GM18498 (cell line): ENCODE data around the gene ELL.
"Not testable (repeated sequence)": the region's sequence is repeated elsewhere in the genome, so short reads cannot be mapped to it uniquely, and the experiment has no call there.

ENCODE experiments used
- ATAC-seq: cut with Tn5 transposase; IDR thresholded peaks from one replicate; pipeline ENCODE4 v1.9.1; 2021; ENCODE audit warnings: mild to moderate bottlenecking, moderate library complexity; ENCODE audit not compliant: unreplicated experiment

ELL gene

DNA sequence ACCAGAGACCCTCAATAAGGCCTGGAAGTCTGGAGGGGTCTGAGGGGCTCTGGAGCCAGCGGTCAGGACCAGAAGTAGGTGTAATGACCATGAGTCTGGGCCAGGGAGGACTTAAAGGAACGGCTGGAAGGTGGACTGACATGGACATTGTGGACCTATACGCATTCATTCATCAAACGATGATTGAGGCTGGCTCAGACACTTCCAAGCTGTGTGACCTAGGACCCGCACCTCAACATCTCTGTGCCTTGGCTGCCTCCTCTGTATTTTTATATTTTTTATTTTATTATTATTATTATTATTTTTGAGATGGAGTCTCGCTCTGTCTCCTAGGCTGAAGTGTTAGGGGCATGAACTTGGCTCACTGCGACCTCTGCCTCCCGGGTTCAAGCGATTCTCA lies 115.1 kb downstream of the ELL start:
- ATAC-seq: no peak

DNA sequence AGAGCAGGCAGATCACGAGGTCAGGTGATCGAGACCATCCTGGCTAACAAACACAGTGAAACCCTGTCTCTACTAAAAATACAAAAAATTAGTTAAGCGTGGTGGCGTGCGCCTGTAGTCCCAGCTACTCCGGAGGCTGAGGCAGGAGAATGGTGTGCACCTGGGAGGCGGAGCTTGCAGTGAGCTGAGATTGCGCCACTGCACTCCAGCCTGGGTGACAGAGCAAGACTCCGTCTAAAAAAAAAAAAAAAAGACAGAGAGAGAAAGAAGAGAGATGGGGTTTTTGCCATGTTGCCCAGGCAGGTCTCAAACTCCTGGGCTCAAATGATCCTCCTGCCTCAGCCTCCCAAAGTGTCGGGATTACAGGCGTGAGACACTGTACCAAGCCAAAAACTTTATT lies 116.1 kb downstream of the ELL start:
- ATAC-seq: not testable (repeated sequence)

DNA sequence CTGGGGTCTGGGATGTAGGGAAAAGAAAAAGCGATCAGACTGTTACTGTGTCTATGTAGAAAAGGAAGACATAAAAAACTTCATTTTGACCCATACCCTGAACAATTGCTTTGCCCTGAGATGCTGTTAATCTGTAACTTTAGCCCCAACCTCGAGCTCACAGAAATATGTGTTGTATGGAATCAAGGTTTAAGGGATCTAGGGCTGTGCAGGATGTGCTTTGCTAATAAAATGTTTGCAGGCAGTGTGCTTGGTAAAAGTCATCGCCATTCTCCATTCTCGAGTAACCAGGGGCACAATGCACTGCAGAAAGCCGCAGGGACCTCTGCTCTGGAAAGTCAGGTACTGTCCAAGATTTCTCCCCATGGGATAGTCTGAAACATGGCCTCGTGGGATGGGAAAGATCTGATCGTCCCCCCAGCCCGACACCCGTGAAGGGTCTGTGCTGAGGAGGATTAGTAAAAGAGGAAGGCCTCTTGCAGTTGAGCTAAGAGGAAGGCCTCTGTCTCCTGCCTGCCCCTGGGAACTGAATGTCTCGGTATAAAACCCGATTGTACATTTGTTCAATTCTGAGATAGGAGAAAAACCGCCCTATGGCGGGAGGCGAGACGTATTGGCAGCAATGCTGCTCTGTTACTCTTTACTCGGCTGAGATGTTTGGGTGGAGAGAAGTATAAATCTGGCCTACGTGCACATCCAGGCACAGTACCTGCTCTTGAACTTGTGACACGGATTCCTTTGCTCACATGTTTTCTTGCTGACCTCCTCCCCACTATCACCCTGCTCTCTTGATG lies 119.2 kb downstream of the ELL start:
- ATAC-seq: not testable (repeated sequence)

DNA sequence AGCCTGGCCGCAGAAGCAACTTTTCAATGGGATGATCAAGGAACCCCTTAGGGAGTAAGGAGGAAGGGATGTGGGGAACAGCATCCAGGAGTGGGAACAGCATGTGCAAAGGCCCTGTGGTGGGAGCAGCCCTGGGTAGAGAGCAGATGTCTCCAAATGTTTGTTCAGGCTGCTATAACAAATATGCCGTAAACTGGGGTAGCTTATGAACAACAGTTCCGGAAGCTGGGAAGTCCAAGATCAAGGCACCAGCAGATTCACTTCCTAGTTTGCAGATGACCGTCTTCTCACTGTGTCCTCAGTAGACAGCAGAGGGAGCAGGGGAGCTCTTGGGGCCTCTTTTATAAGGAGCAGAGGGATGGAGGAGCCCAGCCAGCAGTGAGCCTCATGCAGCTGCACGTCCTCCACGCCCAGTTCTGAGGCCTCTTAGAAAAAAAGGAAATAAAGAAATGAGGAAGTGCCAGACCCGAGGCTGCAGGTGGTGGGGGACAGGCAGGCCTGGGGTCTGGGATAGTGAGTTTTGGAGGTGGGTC lies 120.2 kb downstream of the ELL start:
- no peak for ATAC-seq

DNA sequence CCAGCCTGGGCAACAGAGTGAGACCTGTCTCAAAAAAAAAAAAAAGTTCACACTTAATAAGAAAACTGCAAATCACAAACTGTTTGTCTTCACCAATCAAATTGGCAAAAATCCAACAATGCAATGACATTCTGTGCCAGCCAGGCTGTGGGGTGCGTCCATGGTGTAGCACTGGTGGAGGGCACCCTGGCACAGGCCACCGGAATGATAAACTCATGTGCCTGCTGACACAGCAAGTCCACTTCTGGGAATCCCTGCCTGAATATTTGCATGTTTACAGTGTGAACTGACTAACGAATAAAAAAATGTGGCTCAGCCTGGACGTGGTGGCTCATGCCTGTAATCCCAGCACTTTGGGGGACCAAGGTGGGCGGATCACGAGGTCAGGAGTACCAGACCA lies 122.9 kb downstream of the ELL start:
- no peak for ATAC-seq

DNA sequence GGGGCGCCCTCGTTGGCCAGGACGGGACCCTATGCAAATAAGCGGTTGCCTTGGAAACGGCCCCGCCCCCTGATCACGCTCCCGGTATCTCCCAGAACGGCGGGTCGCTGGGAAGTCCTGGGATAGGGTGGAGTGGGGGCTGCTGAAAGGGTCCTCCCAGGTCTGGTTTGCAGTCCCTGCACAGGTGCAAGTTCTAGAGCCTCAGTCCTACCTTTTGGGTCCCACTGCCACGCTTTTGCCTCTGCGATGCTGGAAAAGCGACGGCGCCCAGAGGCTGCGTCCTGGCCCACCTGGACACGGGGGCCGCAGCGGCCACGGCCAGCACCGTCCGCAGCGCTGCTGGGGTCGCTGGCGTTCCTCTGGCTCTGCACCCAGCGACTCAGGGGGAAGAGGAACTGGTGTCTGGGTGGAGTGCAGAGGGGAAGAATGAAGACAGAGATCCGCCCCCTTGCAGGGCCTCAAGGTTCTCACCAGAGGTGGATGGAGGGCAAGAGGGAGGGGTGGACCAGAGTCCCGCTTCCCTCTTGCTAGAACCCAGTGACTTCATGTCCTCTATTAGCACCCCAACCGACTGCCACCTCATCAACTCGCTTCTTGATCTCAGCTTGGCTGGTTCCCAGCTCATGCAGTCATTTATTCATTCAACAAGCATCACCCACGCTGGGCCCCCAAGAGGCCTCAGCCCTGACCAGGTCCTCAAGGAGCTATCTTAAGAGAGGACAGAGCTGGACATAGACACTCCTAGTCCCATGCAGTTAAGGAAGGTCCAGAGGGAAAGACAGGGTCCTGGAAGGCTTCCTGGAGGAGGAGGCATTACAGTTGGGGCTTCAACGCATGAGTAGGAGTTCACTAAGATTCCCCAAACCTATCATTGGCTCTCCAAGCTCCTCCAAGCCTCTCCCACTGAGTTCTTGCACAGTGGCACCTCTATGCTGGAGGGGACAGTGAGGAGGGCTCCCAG lies 124.3 kb downstream of the ELL start, which contains the start of gene LRRC25:
Gene LRRC25 (minus strand): TSS at position 381 of the 961 bp plus-strand sequence. CDS start 659 bp downstream, outside the sequence.
- peak; percentile 60 for ATAC-seq

DNA sequence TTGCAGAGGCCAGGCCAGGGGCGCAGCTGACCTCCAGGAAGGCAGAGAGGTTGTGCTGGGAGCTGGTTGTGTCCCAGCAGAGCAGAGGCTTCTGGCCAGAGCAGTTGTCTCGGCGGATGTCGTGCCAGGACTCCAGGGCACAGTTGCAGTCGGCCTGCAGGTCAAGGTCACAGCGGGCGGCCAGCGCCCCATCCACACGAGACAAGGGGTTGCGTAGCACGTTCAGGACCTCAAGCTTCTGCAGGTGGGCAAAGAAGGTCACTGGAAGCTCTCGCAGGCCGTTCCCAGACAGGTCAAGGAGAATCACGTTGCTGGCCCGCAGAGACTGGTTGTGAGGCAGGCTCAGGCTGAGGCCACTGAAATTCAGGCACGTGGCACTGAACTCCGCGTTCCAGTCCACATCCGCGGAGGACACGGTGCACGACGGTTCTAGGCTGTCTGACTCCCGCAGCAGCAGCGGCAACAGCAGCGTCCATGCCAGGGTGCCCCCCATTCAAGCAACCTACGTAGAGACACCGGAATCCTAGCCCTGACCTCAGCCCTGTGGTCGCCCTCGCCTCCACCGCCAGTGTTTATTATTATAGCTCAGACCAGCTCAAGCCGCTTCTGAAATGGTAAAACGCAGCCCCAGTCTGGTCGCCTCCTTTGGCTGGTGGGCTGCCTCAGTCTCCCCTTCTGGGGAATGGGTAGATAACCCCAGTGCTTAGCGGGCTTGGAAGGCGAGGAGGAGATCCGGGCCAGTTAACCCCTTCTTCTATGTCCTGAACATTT lies 125.2 kb downstream of the ELL start:
- ATAC-seq: no peak

DNA sequence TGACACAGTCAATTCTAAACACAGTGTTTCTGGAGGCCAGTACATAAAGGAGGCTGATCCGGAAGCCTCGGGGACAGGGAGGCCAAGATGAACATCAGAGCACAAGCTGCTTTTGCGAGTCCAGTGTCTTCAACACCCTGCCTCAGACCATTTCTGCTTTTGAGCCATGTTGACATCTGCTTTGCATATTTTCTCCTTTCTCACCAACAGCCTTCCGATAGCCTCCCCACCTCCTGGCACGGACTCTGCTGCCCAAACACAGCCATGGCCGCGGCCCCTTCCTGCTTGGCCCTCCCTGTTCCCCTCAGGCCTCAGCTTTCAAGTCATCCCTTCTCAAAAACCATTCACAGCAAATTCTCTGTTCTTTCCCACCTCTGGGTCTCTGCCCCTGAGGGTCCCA lies 128.0 kb downstream of the ELL start:
- no peak for ATAC-seq

DNA sequence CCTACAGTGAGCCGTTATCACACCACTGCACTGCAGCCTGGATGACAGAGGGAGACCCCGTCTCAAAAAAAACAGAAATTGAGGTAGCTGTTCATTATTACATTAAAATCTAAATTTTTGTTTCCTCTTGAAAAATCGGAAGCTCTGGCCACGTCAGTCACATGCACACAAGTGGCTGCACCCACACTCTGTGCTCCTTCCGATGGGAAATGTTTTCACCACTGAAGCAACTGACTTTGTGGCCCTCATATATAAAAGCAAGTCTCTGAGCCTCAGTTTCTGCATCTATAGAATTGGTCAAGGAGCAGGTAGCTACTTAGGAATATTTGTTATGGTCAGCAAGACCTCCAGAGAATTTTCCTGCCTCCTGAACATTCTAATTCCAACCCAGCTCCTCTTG lies 128.9 kb downstream of the ELL start:
- no peak for ATAC-seq
